DMS153 treated with DMSO at 0.1 percent for 48 hours (cell line): ENCODE measurements around the gene ST7L.

ENCODE experiments used
- DNase-seq: peaks from one replicate; lab custom pipeline; 2025; ENCODE audit not compliant: unreplicated experiment; lab: John Stamatoyannopoulos, UW

The ST7L gene

GRCh38 chr1:112619518-112620376 is 806 bp upstream of the ST7L start, which contains the start of gene CAPZA1:
Gene CAPZA1, plus strand, starts transcription at chr1:112619832. Its CDS starts 13 bp downstream, at chr1:112619845.
- peak; percentile 77 for DNase-seq

DNA sequence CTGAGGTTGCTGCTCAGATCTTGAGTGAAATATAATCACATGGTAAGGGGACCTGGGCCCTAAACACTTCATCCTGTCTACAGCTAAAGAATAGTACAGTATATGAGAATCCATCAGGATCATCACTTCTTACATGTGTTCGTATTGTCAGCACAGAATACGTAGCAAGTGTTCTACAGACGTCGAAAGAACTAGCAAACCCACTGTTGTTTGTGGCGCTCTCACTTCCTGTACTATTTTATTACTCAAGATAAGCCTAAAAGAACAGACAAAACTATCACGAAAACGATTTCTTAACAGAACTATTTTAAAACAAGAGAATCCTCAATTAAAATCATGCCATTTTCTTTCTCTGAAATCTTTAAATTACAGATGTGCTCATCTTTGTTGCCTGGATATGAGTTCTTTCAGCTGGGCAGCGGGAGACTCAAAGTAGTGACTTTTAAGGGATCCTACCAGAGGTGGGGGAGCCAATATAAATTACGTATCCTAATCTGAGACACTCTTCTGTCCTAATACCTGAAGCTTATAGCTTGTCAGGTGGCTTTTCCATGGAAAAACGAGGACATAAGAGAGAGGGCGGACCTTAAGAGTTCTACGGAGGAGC is 724 bp downstream of the ST7L start:
- DNase-seq: no peak

GRCh38 chr1:112614460-112615065 is 4.4 kb downstream of the ST7L start:
- no peak for DNase-seq

GRCh38 chr1:112605633-112606327 is 13.2 kb downstream of the ST7L start:
- DNase-seq: no peak

GRCh38 chr1:112603541-112603940 is 15.4 kb downstream of the ST7L start:
- no peak for DNase-seq

- DNase-seq: no peak
Observed at GRCh38 chr1:112603012-112603411, 15.9 kb downstream of the ST7L start.

DNA sequence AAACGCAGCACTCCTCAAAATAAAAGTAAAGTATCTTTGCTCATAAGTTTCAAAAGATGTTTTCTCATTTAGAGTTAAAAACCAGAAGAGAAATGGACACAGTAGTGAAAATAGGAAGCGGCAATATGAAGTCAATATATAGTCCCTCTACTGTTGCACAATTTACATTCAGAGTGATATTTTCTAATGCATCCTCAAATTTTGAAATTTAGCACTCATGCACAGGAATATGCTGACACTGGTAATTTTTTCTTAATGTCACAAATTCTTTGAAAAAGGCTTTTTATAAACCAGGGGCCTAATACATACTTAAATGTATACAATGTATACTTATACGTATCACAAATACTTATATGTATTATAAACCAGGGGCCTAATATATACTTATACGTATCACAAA is 19.5 kb downstream of the ST7L start:
- no peak for DNase-seq

- DNase-seq: no peak
Observed at GRCh38 chr1:112594208-112594876, 24.6 kb downstream of the ST7L start.

GRCh38 chr1:112589766-112590165 is 29.2 kb downstream of the ST7L start:
- no peak for DNase-seq

- no peak for DNase-seq
Observed at GRCh38 chr1:112583366-112583765, 35.6 kb downstream of the ST7L start.

DNA sequence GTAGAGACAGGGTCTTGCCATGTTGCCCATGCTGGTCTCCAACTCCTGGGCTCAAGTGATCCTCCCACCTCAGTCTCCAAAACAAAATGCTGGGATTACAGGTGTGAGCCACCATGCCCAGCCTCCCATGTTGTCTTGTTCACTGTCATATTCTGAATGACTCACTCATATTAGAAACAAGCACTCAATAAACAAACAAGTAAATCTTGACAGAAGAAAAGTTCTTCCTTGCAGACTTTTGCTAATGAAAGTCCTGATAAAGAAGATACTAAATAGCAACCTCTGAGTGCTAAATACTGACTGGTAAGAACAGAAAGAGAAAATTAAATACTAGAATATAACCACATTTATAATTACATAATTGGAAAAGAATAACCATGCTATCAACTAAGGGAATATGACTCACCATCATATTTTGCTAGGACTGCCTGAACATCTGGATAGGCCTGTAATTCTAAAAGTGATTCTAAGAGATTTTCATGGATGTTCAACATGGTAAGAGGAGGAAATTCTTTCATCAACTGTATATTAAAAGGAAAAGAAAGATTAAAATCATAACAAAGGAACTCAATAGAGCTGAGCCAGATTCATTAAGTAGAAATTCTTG is 37.3 kb downstream of the ST7L start:
- DNase-seq: no peak

DNA sequence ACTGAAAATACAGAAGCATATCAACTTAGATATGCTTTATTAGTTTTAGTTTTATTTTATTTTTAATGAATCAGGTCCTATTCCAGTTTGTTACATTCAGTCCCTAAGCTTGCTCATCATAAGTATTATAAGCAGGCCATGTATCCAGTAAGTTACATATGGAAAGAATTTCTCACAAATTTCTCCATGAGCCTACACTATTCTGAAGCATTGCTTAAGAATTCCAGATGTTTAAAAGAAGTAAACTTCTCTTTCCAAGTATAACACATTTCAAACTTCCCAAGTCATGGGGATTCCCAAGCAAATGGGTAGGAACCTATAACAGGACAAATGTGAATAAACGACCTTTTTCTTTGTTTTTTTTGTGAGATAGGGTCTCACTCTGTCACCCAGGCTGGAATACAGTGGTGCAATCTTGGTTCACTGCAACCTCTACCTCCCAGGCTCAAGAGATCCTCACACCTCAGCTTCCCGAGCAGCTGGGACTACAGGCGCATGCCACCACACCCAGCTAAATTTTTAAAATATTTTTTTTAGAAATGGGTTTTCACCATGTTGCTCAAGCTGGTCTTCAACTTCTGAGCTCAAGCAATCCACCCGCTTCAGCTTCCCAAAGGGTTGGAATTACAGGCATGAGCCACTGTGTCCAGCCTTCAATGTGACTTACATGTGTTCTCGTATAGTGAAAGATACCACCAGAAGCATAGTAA is 39.0 kb downstream of the ST7L start:
- DNase-seq: no peak

- DNase-seq: no peak
Observed at GRCh38 chr1:112576240-112576639, 42.7 kb downstream of the ST7L start.

DNA sequence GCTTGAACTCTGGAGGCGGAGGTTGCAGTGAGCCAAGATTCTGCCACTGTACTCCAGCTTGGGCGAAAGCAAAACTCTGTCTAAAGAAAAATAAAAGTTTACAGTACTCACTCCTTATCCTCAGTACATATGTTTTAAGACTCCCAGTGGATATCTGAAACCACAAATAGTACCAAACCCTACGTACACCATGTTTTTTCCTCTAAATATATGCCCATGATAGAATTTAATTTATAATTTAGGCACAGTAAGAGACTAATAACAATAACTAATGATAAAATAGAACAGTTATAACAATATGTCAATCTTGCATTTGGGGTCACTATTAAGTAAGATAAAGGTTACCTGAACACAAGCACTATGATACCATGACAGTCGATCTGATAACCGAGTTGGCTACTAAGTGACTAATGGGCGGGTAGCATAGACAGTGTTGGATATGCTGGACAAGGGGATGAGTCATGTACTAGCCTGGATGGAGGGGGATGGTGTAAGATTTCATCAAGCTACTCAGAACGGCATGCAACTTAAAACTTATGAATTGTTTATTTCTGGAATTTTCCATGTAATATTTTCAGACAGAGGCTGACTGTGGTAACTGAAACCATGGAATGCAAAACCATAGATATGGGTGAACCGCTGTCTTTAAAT is 43.7 kb downstream of the ST7L start:
- no peak for DNase-seq

- no peak for DNase-seq
Observed at GRCh38 chr1:112565800-112566199, 53.1 kb downstream of the ST7L start.

- DNase-seq: no peak
Observed at GRCh38 chr1:112564081-112564480, 54.9 kb downstream of the ST7L start.

DNA sequence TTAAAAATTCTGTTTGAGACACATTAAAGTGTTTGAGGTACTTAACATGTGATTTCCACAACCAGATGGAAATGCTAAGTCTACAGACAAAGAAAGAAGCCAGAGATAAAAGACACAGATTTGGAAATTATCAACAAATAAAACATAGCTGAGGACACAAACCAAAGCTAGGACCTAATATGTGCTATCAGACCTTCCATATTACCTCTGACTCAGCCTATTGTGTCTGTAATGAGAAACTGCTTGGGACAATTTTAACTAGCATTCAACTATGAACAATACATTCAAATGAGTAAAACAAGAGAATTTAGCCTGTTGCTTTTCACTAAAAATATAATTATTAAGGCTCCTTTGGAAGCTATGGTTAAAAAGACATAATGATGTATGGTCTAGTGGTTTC is 55.6 kb downstream of the ST7L start:
- DNase-seq: no peak

GRCh38 chr1:112558634-112559033 is 60.3 kb downstream of the ST7L start:
- no peak for DNase-seq

DNA sequence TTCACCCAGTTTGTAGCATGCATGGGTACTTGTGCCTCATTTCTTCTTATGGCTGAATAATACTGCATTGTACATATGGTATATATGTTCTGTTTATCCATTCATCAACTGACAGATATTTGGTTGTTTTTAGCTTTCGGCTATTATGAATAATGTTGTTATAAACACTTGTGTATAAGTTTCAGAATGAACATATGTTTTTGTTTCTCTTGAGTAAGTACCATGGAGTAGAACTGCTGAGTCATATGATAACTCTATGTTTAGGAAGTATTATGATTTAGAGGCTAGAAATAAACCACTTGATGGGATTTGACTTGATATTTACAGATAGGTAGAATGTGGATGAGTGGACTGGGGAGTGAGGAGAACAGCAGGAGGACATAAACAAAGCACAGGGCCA is 61.6 kb downstream of the ST7L start:
- no peak for DNase-seq
